H1 (cell line): ENCODE data around the gene DEFB118.

Source experiments
- BRCA1 ChIP-seq: IDR thresholded peaks from 2 replicates; pipeline ENCODE4 v1.6.1; 2012; ENCODE audit warnings: low read depth, low read length, improper control_type of control experiment
- CEBPB ChIP-seq: IDR thresholded peaks from 2 replicates; pipeline ENCODE4 v1.6.1; 2012; ENCODE audit warnings: low read depth, low read length
- EZH2 ChIP-seq: fragments of 200-600 bp; sonication (generic); IDR thresholded peaks from 2 replicates; pipeline ENCODE4 v1.7.1; 2012; ENCODE audit warnings: low read depth, mild to moderate bottlenecking, moderate library complexity, low read length, inconsistent platforms; ENCODE audit not compliant: severe bottlenecking
- POLR2AphosphoS5 ChIP-seq: IDR thresholded peaks from 2 replicates; pipeline ENCODE4 v1.6.1; 2011; ENCODE audit warnings: low read depth, low read length
- SP4 ChIP-seq: IDR thresholded peaks from 2 replicates; pipeline ENCODE4 v1.6.1; 2012; ENCODE audit warnings: low read length, inconsistent platforms
- SUZ12 ChIP-seq: fragments of 200-600 bp; sonication (generic); IDR thresholded peaks from 2 replicates; pipeline ENCODE4 v1.6.1; 2012; ENCODE audit warnings: mild to moderate bottlenecking, inconsistent platforms, low read length, moderate library complexity, mixed read lengths
- TF ChIP-seq, protein P1 (sequence below): IDR thresholded peaks from 2 replicates; pipeline ENCODE4 v1.6.1; 2012; ENCODE audit warnings: inconsistent platforms
- TF ChIP-seq, protein P2 (sequence below): IDR thresholded peaks from 2 replicates; pipeline ENCODE4 v1.6.1; 2011; ENCODE audit warnings: low read depth, mild to moderate bottlenecking, low read length; ENCODE audit not compliant: insufficient read depth
- TF ChIP-seq, protein P3 (sequence below), 3 experiments: IDR thresholded peaks; 1 replicate in 2 of 3; 2 replicates in 1 of 3; pipeline versions ENCODE4 v1.5.1 to v1.6.1; 2011; ENCODE audit warnings: low read length in 3 of 3, mild to moderate bottlenecking in 3 of 3, inconsistent platforms in 2 of 3, low read depth in 1 of 3, moderate library complexity in 1 of 3; ENCODE audit not compliant: insufficient read depth in 1 of 3; ENCODE audit errors: control extremely low read depth in 1 of 3

DNA sequence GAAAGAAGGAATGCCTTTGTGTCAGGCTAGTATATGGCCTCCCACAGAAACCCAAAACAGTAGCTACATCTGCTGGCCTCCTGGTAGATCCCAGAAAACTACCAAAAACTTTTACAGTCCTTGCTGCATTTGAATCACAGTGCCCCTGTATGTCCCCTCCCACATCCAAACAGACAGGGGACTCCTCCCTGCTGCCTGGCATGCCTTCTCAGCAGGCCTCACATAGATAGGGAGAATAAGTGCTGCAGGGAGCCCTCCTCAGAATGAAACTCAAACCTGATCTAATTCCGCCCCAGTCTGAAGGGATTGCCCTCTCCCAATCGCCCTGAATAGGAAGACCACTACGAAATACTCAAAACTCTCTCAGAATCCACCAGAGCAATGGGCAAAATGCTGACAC, 45.9 kb upstream of the DEFB118 start:
- TF ChIP-seq, protein P1, sequence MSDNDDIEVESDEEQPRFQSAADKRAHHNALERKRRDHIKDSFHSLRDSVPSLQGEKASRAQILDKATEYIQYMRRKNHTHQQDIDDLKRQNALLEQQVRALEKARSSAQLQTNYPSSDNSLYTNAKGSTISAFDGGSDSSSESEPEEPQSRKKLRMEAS: no peak
- TF ChIP-seq SUZ12 (no peak), CEBPB (no peak), SP4 (no peak), POLR2AphosphoS5 (no peak), BRCA1 (no peak), EZH2 (no peak)
- TF ChIP-seq, protein P2, sequence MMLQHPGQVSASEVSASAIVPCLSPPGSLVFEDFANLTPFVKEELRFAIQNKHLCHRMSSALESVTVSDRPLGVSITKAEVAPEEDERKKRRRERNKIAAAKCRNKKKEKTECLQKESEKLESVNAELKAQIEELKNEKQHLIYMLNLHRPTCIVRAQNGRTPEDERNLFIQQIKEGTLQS: no peak
- TF ChIP-seq, protein P3, sequence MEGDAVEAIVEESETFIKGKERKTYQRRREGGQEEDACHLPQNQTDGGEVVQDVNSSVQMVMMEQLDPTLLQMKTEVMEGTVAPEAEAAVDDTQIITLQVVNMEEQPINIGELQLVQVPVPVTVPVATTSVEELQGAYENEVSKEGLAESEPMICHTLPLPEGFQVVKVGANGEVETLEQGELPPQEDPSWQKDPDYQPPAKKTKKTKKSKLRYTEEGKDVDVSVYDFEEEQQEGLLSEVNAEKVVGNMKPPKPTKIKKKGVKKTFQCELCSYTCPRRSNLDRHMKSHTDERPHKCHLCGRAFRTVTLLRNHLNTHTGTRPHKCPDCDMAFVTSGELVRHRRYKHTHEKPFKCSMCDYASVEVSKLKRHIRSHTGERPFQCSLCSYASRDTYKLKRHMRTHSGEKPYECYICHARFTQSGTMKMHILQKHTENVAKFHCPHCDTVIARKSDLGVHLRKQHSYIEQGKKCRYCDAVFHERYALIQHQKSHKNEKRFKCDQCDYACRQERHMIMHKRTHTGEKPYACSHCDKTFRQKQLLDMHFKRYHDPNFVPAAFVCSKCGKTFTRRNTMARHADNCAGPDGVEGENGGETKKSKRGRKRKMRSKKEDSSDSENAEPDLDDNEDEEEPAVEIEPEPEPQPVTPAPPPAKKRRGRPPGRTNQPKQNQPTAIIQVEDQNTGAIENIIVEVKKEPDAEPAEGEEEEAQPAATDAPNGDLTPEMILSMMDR (IDR thresholded peaks at IDR 0.05; ENCODE audit: control extremely low read depth in 1 of 3, insufficient read depth in 1 of 3, low read depth in 1 of 3, low read length in 3 of 3): no peak
